Measurements from ENCODE around the gene MAPKAPK3. TPM values are rescaled to one million over a fixed set of nuclear protein-coding genes. Genes with fewer than 3 reads are reported as not detected.
"Not testable (repeated sequence)": the region's sequence is repeated elsewhere in the genome, so short reads cannot be mapped to it uniquely, and the experiment has no call there.

The MAPKAPK3 gene
- total RNA-seq, 2 experiments from 2014 or later: 204 to 205 TPM

- no peak for DNase-seq
- ATAC-seq: no peak
- intact Hi-C loops (cut with micrococcal nuclease): no loop called here
- no peak overlapping the region for H3K27ac Mint-ChIP-seq
- peaks cover 9% of the 10 kb centered on the region for H3K27me3 Mint-ChIP-seq
- H3K4me1 Mint-ChIP-seq (ENCODE audit: low read depth): peaks cover 2% of the 10 kb centered on the region
- ChIA-PET CTCF (no interaction called here), POLR2A (no interaction called here)
- H3K4me3 Mint-ChIP-seq: no peak overlapping the region
- no peak for TF ChIP-seq CTCF (IDR thresholded peaks at IDR 0.05)
- H3K9me3 Mint-ChIP-seq: no peaks in the 10 kb centered on the region
- no peaks in the 10 kb centered on the region for H3K36me3 Mint-ChIP-seq (ENCODE audit: low read depth)
Measured at GRCh38 chr3:50687127-50687751, 70.3 kb downstream of the MAPKAPK3 start.

- no peak overlapping the region for H3K27ac Mint-ChIP-seq
- peaks cover 8% of the 10 kb centered on the region for H3K27me3 Mint-ChIP-seq
- peaks cover 2% of the 10 kb centered on the region for H3K4me1 Mint-ChIP-seq (ENCODE audit: low read depth)
- DNase-seq (no peak), ATAC-seq (no peak)
- intact Hi-C loops (cut with micrococcal nuclease): no loop called here
- ChIA-PET POLR2A (no interaction called here), CTCF (no interaction called here)
- no peak overlapping the region for H3K4me3 Mint-ChIP-seq
- no peaks in the 10 kb centered on the region for H3K36me3 Mint-ChIP-seq (ENCODE audit: low read depth)
- H3K9me3 Mint-ChIP-seq: no peaks in the 10 kb centered on the region
- no peak for TF ChIP-seq CTCF (IDR thresholded peaks at IDR 0.05)
Measured at GRCh38 chr3:50687916-50688315, 71.0 kb downstream of the MAPKAPK3 start.

DNA sequence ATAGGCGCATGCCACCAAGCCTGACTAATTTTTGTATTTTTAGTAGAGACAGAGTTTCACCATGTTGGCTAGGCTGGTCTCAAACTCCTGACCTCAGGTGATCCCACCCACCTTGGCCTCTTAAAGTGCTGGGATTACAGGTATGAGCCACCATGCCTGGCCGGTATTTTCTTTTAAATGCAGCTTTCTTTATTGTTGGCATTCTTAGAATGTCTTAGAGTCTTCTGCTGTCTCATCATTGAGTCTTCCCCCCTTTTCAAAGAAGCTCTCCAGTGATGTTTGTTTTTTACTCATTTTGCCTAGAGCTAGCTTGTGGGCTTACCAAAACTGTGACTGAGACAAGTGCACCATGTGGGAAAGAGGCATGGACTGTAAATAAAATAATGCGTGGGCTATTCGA lies 71.7 kb downstream of the MAPKAPK3 start:
- intact Hi-C loops (cut with micrococcal nuclease); ATAC-seq; POLR2A ChIA-PET; CTCF ChIA-PET; H3K4me1 Mint-ChIP-seq (ENCODE audit: low read depth); H3K27ac Mint-ChIP-seq; H3K9me3 Mint-ChIP-seq; H3K27me3 Mint-ChIP-seq; H3K36me3 Mint-ChIP-seq (ENCODE audit: low read depth); H3K4me3 Mint-ChIP-seq; DNase-seq: not testable (repeated sequence)

- Mint-ChIP-seq H3K4me3 (no peak overlapping the region), H3K4me1 (ENCODE audit: low read depth) (peaks cover 2% of the 10 kb centered on the region), H3K9me3 (no peaks in the 10 kb centered on the region), H3K27me3 (peaks cover 6% of the 10 kb centered on the region), H3K36me3 (ENCODE audit: low read depth) (no peaks in the 10 kb centered on the region), H3K27ac (no peak overlapping the region)
- ChIA-PET POLR2A (interaction anchor here (0.6 kb wide), 1 partner anchor 360 kb away, joined by 3 read pairs; no protein-coding TSS in a partner anchor), CTCF (no interaction called here)
- ATAC-seq (no peak), DNase-seq (no peak)
- intact Hi-C loops (cut with micrococcal nuclease): no loop called here
- no peak for TF ChIP-seq CTCF (IDR thresholded peaks at IDR 0.05)
Measured at GRCh38 chr3:50689558-50689957, 72.6 kb downstream of the MAPKAPK3 start.

DNA sequence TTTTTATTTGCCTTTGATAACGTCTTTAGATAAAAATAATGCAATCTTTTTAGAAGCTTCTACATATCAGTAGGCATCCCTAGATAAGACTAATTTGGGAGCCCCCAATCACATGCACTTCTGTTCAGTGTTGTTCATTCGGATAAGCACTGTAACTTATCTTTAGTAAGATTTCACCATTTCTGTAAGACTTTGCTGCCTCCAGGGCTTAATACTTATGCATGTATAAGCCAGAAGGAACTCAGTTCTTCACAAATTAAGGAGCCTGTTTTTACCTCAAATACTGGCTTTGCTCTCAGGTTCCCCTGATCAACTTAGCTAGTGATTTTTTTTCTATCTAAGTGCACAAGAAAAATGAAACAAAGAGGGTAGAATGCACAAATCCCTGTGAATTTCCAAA lies 78.1 kb downstream of the MAPKAPK3 start:
- DNase-seq (no peak), ATAC-seq (no peak)
- peaks cover 2% of the 10 kb centered on the region for H3K27me3 Mint-ChIP-seq
- H3K4me3 Mint-ChIP-seq: no peak overlapping the region
- intact Hi-C loops (cut with micrococcal nuclease): no loop called here
- peaks cover 4% of the 10 kb centered on the region for H3K36me3 Mint-ChIP-seq (ENCODE audit: low read depth)
- ChIA-PET POLR2A (no interaction called here), CTCF (no interaction called here)
- no peak overlapping the region for H3K27ac Mint-ChIP-seq
- H3K9me3 Mint-ChIP-seq: peaks cover 10% of the 10 kb centered on the region
- H3K4me1 Mint-ChIP-seq (ENCODE audit: low read depth): no peaks in the 10 kb centered on the region
- no peak for TF ChIP-seq CTCF (IDR thresholded peaks at IDR 0.05)

DNA sequence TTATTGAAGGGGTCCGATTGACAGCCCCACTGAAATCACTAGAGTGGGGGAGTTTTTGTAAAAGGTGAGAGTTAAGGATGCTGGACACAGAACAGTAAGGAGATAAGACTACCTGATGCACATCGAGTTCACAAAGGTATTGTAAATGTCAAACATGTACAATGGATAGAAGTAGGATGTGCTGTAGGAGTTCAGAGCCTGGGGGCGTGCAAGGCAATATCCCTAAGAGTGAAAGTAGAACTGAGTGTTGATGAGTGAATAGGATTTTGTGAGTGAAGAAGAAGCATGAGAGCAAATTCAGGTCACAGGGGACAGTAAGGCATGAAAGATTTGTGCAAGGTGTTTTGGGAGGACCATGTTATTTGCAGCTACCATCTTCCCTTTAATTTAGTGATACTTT lies 79.3 kb downstream of the MAPKAPK3 start:
- Mint-ChIP-seq H3K9me3 (peaks cover 10% of the 10 kb centered on the region), H3K4me3 (no peak overlapping the region), H3K36me3 (ENCODE audit: low read depth) (peaks cover 4% of the 10 kb centered on the region), H3K4me1 (ENCODE audit: low read depth) (no peaks in the 10 kb centered on the region), H3K27ac (no peak overlapping the region), H3K27me3 (peaks cover 2% of the 10 kb centered on the region)
- no peak for DNase-seq
- POLR2A ChIA-PET: no interaction called here
- no peak for TF ChIP-seq CTCF (IDR thresholded peaks at IDR 0.05)
- CTCF ChIA-PET: no interaction called here
- ATAC-seq: no peak
- intact Hi-C loops (cut with micrococcal nuclease): no loop called here

Data from activated CD8-positive, alpha-beta T cell treated with anti-CD3 and anti-CD28 coated beads for 36 hours (primary cell).